Activated gamma-delta T cell treated with Interleukin-2 at 50 U/mL for 16 hours (primary cell): ENCODE data around the gene ATP6V0A4.
"Not testable (repeated sequence)": the region's sequence is repeated elsewhere in the genome, so short reads cannot be mapped to it uniquely, and the experiment has no call there.

Source experiments
- DNase-seq: peaks from one replicate; pipeline ENCODE4 v3.0.0-alpha.2; 2020

The ATP6V0A4 gene

DNA sequence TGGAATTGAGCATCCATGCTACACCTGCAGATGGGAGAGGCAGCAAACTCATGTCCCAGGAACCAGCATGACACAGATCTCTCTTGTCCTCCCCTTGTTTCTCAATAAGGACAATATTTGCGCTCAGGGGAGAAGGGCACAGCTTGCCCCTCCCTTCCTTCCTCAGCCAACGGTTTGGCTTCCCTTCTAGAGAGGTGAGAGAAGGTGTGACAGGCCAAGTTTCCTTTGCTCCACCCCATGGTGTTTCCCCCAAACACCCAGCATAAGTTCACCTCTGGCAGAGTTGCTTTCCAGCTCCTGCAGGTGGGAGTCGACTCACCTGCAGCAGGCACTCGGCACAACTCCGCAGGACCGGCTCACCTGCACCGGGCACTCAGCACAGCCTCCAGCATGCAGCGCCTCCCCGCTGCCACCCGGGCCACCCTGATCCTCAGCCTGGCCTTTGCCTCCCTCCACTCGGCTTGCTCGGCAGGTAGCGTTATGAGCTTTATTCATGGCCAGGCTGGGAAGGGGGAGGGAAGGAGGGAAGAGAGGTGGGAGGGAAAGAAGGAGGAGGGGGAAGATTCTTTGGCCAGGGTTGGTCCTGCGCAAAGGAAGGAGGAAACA, at the start of gene ATP6V0A4, which contains the start of gene TMEM213:
Gene ATP6V0A4 (minus strand): TSS at position 482 of the 606 bp plus-strand sequence. CDS start 26,949 bp downstream, outside the sequence.
Gene TMEM213 (plus strand): TSS at position 280 of the 606 bp plus-strand sequence. CDS start 111 bp downstream, at position 391.
- peak; percentile 20 for DNase-seq

DNA sequence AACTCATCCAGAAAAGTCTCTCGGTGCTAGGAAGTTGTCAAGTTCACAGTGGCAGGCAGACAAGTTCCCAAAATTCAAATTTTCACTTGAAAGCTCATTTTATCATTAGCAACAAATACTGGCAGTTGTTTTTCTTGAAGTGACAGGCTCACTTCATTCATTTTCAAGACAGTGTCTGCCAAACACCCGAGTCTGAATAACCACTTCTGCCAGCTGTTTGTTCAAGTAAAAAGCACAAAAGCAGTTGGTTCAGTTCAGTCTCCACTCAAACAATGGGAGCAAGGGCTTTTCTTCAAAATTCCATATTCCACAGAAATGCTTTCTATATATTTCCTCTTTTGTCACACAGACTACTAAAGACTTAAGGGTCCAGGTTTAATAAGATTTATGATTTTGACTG, 47.7 kb upstream of the ATP6V0A4 start:
- DNase-seq, result no peak

DNA sequence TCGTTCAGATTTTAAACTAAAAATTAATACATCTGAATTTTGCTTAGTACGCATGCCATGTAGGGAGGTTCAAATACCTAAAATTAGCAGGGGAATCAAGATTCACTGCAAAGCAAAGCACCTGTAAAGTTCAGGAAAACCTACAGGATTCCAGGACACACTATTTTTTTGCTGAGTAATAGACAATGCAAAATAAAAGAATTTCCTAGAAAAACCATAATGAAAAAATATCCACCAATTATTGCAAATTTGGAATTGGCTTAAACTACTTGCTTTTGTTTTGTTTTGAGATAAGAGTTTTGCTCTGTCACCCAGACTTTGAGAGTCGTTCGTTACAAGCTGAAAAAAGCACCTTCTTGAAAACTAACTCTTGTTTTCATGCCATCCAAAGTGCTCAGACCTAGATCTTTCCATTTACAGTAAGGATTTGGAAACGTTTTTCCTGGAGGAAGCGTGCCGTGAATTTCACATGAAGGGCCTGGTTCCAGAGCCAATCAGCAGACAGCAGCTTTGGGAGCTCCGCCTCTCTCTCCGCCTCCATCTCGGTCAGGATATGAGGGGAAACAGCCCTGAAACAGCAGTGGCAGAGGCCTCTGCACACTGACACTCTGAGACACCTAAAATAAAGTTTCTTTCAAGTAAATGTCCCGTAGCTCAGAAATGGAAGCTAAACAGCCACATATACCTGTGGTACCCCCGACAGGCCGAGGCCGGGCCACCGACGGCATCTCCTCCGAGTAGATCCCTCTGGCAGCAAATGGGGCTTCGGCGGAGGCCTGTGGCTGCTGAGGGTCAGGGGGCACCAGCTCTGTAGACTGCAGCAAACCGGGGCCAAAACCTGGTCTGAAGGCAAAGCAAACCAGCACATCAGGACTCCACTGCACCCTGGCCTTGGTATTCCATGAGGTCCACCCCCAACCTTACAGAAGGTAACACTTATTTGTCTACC, 45.9 kb upstream of the ATP6V0A4 start:
- DNase-seq, result no peak

DNA sequence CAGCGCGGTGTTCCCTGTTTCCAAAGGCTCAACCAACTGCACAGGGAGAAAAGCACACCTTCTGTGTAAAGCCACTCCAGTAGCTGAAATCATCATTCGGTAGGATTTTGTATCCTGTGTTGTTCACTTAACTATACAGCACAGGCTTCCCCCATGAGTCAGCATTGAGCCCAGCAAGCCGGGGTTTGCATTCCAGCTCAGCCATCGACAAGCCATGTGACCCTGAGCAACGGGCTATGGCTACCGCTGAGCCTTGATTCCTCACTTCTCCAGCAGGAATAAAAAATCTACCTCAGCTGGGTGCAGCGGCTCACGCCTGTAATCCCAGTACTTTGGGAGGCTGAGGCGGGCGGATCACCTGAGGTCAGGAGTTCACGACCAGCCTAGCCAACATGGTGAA, 44.1 kb upstream of the ATP6V0A4 start:
- no peak for DNase-seq

DNA sequence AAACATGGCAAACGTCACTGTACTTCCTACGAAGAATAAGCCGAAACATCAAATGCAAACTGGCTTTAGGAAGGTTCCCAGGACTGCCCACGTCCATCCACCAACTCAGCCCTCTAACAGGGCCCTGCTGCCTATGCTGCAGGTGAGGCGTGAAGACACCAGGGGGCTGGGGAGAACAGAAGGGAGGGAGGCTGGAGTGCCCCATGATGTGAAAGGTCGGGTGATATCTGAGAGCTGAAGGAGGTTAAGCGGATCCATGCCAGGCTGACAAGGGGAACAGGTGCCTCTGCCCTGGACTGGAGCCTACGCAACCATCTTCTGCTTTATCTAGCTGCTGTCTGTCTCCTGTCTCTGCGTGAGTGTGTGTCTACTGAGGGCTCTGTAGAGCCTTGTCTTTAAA, 40.2 kb upstream of the ATP6V0A4 start:
- DNase-seq, result no peak

DNA sequence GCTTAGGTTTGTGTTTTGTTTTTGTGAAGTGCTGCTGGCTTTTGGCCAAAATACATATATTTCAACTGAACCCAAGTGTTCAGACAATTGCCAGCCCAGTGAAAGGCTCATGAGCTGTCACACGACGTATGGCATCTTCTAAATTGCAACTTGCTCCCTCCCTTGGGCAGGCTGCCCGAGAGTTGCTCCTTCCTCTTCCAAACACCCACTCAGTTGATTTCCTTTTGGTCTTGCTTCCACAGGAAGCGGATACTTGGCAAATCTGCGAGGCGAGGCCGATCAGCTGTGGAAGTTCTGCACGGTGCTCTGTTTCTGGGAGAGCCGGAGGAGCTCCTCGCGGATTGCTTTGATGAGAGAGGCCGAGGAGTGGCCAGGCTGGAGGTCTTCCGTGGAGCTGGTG, 39.6 kb upstream of the ATP6V0A4 start:
- no peak for DNase-seq

DNA sequence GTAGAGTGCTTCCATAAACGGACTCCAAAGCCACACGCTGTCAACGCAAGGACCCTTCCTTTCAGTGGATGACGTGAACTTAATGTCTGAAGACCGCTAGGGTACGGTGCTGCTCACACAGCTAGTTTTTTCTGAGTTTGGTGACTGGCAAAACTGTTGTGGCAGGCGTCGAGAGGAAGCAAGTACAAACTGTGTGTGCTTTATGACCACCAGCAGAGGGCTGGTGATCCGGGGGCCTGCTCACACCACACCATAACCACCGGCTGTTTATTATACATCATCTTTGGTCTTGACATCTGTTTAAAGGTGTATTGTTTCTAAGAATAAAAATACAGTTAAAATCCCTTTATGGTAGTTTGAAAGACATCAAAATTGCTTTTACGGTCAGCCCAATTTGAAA, 37.1 kb upstream of the ATP6V0A4 start:
- no peak for DNase-seq

DNA sequence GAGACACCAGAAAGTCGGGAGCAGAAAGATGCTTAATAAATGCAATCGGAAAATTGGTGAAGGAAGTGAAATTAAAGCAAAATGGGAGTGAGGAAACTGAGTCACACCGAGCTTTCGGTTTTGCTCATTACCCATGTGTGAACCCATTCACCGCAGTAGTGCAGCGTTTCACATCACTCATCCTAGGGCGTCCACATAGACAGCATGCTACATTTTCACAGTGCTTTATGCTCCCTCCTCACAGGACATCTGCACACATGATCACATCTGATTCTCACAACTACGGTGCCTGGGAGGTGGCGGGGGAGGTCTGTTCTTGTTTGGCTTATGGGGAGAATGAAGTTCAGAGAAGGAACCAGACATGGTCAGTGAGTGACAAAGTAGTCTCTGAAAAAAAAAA, 36.6 kb upstream of the ATP6V0A4 start:
- DNase-seq, result no peak

DNA sequence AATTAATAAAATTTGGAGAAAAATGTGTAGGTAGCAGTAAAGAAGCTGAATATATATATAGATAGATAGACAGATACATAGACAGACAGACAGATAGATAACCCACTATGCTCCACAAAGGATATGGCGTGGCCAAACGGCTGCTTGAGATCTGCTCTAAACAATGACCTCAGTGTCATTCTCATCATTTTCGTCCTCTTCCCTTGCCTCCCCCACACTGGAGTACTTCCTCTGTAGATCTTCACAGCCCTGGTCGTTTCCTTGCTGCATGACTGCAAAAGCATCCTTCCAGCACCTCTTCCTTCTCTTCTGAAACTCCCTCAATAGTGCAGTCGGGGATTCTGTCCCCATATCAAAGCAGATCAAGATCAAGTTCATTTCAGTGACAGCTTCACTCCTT, 35.6 kb upstream of the ATP6V0A4 start:
- no peak for DNase-seq

DNA sequence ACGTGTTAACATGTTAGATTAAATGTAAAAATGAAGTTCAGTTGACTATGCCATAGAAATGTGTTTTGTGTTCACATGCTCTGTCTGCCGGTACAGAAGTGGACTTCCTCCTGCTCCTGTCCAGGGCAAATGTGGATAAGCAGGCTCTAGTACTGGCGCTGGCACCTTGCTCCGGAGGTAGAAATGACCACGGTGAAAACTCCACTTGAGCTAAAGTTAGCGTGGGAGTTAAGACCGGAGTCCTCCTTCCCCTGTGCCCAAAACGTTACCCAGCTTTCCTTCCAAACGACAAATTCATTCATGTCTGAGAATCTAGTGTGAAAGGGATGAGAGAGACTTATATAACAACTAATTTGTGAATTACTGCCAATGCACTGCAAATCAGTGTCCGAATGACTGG, 35.0 kb upstream of the ATP6V0A4 start:
- DNase-seq, result no peak

DNA sequence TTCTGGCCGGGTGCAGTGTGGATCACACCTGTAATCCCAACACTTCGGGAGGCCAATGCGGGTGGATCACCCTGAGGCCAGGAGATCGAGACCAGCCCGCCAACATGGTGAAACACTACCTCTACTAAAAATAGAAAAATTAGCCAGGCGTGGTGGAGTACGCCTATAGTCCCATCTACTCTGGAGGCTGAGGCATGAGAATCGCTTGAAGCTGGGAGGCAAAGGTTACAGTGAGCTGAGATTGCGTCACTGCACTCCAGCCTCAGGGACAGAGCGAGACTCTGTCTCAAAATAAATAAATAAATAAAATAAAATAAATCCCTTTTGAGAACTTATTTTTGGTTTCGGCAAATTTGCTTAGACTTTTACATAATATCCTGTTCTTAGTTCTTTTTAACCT, 31.3 kb upstream of the ATP6V0A4 start:
- no peak for DNase-seq

DNA sequence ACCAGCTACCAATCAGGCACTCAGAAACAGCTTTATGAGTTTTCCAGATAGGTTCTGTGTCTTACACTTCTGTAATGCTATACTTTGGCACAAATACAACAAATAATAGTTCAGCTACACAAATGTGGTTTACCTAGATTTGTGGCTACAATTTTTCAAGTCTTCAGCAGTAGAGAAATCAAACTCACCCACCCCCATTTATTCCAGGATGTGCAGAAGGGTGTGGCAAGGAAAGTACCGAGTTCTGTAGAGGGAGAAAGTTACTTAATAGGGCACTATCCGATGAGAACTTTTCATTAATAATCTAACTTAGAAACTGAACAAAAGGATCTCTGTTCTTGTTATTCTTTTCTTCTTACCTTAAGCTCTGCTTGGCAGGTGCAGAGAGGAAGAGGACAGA, 30.3 kb upstream of the ATP6V0A4 start:
- DNase-seq, result no peak

DNA sequence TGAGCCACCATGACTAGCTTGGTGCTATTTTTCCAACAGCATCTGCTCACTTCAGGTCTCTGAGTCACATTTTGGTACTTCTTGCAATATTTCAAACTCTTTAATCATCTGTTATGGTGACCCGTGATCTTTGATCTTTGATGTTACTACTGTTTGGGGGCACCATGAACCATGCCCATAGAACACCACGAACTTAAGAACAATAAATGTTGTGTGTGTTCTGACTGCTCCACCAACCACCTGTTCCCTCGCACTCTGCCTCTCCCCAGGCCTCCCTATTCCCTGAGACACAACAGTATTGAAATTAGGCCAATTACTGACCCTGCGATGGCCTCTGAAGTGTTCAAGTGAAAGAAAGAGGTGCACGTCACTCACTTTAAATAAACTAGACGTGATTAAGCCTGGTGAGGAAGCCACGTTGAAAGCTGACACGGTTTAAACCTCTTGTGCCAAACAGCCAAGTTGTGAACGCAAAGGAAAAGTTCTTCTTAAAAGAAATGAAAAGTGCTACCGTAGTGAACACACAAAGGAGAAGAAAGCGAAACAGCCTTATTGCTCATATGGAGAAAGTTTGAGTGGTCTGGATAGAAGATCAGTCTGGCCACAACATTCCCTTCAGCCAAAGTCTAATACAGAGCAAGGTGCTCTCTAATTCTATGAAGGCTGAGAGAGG, 27.2 kb upstream of the ATP6V0A4 start:
- DNase-seq, result no peak

DNA sequence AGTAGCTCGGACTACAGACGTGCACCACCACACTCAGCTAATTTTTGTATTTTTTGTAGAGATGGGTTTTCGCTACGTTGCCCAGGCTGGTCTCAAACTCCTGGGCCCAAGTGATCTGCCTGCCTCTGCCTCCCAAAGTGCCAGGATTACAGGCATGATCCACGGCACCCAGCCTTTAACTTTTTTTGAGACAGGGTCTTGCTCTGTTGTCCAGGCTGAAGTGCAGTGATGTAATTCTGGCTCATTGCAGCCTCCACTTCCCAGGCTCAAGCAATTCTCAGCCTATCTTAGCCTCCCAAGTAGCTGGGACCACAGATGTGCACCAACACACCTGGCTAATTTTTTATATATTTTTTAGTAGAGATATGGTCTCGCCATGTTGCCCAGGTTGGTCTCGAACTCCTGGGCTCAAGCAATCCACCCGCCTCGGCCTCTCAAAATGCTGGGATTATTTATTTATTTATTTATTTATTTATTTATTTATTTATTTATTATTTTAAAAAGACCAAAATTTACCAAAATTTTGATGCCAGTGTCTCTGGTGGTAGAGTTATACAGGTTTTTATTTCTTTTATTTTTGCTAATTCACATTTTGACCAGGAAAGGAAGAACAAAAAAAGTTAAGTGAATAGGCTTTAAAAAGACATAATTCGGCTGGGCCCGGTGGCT, 25.0 kb upstream of the ATP6V0A4 start:
- DNase-seq, result no peak

DNA sequence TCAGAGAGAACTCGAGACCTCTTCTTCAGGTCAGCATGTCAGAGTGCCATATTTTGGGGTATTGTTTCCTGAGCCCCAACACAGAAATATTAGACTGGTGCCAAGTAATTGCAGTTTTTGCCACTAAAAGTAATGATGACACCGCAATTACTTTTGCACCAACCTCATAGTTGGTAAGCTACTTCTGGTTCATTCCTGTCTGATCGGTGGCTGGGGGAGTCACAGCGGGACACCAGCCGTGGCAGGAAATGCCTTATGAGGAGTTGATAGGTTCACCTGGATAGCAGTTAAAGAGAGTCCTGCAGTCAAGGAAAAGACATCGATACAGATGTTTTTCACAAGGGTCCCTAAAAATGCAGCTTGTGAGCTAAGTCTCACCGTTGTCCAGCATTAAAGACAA, 23.9 kb upstream of the ATP6V0A4 start:
- DNase-seq, result no peak

DNA sequence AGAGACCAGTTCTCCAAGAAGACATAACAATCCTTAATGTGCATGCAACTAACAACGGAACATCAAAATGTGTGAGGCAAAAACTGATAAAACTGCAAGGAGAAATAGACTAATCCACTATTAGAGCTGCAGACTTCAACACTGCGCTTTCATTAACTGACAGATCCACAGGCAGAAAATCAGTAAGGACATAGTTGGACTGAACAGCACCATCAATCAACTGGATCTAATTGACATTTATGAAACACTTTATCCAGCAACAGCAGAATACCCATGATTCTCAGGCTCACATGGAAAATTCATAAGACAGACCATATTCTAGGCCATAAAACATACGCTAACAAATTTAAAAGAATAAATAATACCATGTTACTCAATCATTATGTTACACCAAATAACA, 21.6 kb upstream of the ATP6V0A4 start:
- no peak for DNase-seq

DNA sequence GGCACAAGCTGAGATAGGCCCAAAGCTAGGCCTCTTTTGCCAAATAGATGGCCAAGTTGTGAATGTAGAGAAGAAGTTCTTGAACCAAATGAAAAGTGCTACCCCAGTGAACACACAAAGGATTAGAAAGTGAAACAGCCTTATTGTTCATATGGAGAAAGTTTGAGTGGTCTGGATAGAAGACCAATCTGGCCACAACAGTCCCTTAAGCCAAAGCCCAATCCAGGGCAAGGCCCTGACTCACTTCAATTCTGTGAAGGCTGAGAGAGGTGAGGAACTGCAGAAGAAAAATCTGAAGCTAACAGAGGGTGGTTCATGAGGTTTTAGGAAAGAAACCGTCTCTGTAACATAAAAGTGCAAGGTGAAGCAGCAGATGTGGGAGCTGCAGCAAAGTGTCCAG, 18.7 kb upstream of the ATP6V0A4 start:
- DNase-seq, result no peak

DNA sequence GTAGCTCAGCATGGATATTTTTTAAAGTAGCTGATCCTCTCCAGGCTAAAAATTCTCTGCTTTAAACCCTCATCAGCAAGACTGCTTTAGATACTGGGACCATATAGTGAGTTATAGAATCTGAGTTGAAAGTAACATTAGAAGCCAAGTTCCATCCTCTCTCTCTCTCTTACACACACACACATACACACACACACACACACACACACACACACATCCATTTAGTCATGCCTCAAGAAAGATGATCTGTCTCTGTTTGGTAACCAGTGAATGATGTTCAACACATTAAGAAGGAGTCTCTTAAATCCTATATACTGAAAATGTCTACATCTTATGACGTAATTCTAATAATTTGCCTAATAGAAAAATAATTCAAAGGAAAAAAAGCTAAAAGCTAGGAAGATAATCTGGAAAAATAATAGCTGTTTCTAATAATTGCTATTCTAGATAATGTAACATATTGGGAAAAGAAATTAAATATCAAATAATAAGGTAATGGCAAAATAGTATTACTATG, 16.9 kb upstream of the ATP6V0A4 start:
- no peak for DNase-seq

DNA sequence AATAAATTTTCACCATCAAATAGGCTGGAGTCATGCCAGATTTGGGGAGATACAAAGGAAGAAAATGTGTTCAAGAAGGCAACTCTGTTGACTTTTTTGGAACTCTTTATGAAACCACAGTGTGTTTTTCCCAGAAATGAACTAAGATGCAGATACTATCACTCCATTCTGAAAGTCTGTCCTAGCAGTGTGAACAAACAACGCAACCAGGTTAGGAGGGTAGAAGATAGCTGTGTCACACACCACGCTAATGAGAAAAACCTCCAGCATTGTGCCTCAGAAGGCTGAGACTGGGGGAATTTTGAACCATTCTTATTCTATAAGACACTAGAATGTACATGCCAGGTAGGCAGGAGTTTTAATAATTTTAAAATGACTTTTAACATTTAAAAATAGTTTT, 15.9 kb upstream of the ATP6V0A4 start:
- DNase-seq, result no peak

DNA sequence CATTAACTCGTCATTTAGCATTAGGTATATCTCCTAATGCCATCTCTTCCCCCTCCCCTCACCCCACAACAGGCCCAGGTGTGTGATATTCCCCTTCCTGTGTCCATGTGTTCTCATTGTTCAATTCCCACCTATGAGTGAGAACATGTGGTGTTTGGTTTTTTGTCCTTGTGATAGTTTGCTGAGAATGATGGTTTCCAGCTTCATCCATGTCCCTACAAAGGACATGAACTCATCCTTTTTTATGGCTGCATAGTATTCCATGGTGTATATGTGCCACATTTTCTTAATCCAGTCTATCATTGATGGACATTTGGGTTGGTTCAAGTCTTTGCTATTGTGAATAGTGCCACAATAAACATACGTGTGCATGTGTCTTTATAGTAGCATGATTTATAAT, 13.3 kb upstream of the ATP6V0A4 start:
- not testable (repeated sequence) for DNase-seq

DNA sequence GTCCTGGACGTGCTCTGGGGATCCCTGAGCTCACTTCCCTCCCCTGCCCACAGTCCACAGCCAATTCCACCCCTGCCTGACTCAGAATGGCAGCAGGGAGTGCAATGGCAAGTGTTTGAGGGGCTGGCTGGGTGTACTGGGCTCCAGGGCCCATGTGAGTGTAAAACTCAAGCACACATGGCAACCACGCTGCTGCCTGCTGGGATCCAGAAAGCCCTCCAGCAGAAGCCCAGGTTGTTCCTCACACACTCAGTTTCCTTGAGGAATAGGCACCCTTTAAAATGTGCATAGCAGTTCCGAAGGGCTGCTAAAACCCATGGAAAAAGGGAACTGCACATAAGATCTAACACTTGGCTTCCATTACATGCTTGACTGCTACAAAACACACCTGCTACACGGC, 11.3 kb upstream of the ATP6V0A4 start:
- DNase-seq, result no peak

DNA sequence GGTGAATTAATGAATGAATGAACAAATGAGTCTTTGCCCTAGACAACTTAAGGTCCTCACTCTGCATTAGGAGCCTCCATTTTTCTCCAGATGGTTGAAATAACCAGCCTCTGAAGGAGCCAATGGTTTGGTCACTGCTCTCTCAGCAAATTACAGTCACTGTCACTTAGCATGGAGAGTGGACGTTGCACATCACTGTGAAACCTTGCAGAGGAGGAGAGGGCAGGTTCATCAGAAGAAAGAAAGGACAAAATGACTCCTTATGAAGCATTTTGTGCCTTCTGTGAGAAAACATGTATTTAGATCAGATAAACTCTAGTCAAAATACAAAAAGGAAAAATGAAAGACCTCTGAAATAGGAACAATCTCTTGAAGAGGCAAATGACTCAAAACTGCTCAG, 6.6 kb upstream of the ATP6V0A4 start:
- no peak for DNase-seq

DNA sequence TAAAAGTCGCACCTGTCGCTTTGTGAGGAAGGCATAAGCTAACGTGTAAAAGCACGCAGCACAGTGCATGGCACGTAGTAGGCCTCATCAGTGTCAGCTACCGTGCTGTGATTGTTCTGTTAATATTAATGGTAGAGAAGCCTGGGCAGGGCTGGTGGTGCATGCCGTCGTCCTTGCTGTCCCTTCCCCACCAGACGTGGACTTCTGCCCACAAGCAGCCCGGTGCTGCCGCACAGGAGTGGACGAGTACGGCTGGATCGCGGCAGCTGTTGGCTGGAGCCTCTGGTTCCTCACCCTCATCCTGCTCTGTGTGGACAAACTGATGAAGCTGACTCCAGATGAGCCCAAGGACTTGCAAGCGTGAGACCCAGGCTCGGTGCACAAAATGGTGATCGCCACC, 4.7 kb upstream of the ATP6V0A4 start:
- DNase-seq, result no peak
